ENCODE results near the gene LMAN1L. TPM values are rescaled to one million over a fixed set of nuclear protein-coding genes. Genes with fewer than 3 reads are reported as not detected.

Gene LMAN1L
- total RNA-seq, 1 experiment from 2014 or later, result not detected

GRCh38 chr15:74787251-74788041 is 25.2 kb upstream of the LMAN1L start:
- Histone ChIP-seq H3F3A (ENCODE audit: low read length, unreplicated experiment) (no peaks in the 10 kb centered on the region), H3K79me2 (ENCODE audit: low read length) (peaks cover 99% of the 10 kb centered on the region), H2AFZ (ENCODE audit: low read length) (no peak overlapping the region), H3K4me1 (ENCODE audit: insufficient read depth, low read length) (peaks cover 24% of the 10 kb centered on the region), H3K9me2 (replicated peaks; ENCODE audit: low read length) (no peaks in the 10 kb centered on the region), H3K9me3 (ENCODE audit: low read length) (no peaks in the 10 kb centered on the region), H3K27me3 (ENCODE audit: low read length) (no peaks in the 10 kb centered on the region), H3K9ac (ENCODE audit: low read length) (no peak overlapping the region), H4K20me1 (ENCODE audit: low read length) (peaks cover 29% of the 10 kb centered on the region; the same call in 1 of the 2 replicates), H3K36me3 (ENCODE audit: low read depth, low read length) (no peaks in the 10 kb centered on the region; the same call in 1 of the 2 replicates), H3K4me3 (ENCODE audit: low read length) (no peak overlapping the region), H3K27ac (ENCODE audit: low read length) (no peak overlapping the region), H3K4me2 (ENCODE audit: low read length) (no peak overlapping the region)
- no TSS peak for BruUV-seq (replicated peaks)
- no peak for ATAC-seq
- ChIA-PET POLR2A (ENCODE audit: unreplicated experiment) (interaction anchor here (0.6 kb wide), 1 partner anchor 133 kb away, joined by 11 read pairs; no protein-coding TSS in a partner anchor), CTCF (no interaction called here)
- intact Hi-C loops (cut with micrococcal nuclease), result no loop called here
- no peak for DNase-seq
- TF ChIP-seq EZH2 (IDR thresholded peaks at IDR 0.05; ENCODE audit: low read length, unreplicated experiment) (no peak), EZH2phosphoT487 (IDR thresholded peaks at IDR 0.05; ENCODE audit: borderline replicate concordance, low read length) (no peak), CTCF (conservative IDR thresholded peaks at IDR 0.05; ENCODE audit: low read depth, low read length) (peak; percentile 28; the same call in 1 of the 2 replicates)

GRCh38 chr15:74788042-74788682 is 24.5 kb upstream of the LMAN1L start:
- no peaks in the 10 kb centered on the region for H3K9me3 ChIP-seq (ENCODE audit: low read length)
- H3F3A ChIP-seq (ENCODE audit: low read length, unreplicated experiment), result no peaks in the 10 kb centered on the region
- no peak overlapping the region for H3K9ac ChIP-seq (ENCODE audit: low read length)
- H3K27ac ChIP-seq (ENCODE audit: low read length), result no peak overlapping the region
- no peaks in the 10 kb centered on the region for H3K27me3 ChIP-seq (ENCODE audit: low read length)
- intact Hi-C loops (cut with micrococcal nuclease), result no loop called here
- peaks cover 20% of the 10 kb centered on the region for H3K4me1 ChIP-seq (ENCODE audit: insufficient read depth, low read length)
- BruUV-seq (replicated peaks), result no TSS peak
- DNase-seq (no peak), ATAC-seq (no peak)
- no peaks in the 10 kb centered on the region; the same call in 1 of the 2 replicates for H3K36me3 ChIP-seq (ENCODE audit: low read depth, low read length)
- H3K4me2 ChIP-seq (ENCODE audit: low read length), result no peak overlapping the region
- TF ChIP-seq EZH2 (IDR thresholded peaks at IDR 0.05; ENCODE audit: low read length, unreplicated experiment) (no peak), CTCF (conservative IDR thresholded peaks at IDR 0.05; ENCODE audit: low read depth, low read length) (no peak), EZH2phosphoT487 (IDR thresholded peaks at IDR 0.05; ENCODE audit: borderline replicate concordance, low read length) (no peak)
- CTCF ChIA-PET, result no interaction called here
- no peaks in the 10 kb centered on the region for H3K9me2 ChIP-seq (replicated peaks; ENCODE audit: low read length)
- peaks cover 99% of the 10 kb centered on the region for H3K79me2 ChIP-seq (ENCODE audit: low read length)
- no peak overlapping the region for H3K4me3 ChIP-seq (ENCODE audit: low read length)
- peaks cover 31% of the 10 kb centered on the region; the same call in 1 of the 2 replicates for H4K20me1 ChIP-seq (ENCODE audit: low read length)
- POLR2A ChIA-PET (ENCODE audit: unreplicated experiment), result interaction anchor here (0.6 kb wide), 1 partner anchor 133 kb away, joined by 11 read pairs; no protein-coding TSS in a partner anchor
- H2AFZ ChIP-seq (ENCODE audit: low read length), result no peak overlapping the region

Measured in PC-3 (cell line).